Left hindlimb (tissue), 1 donor: ENCODE results near the gene SYNGR1.

ENCODE experiments used
- DNase-seq: peaks from one replicate; pipeline ENCODE4 v3.0.0-alpha.2; 2018

SYNGR1 gene

GRCh38 chr22:39431821-39432251 is 82.0 kb downstream of the SYNGR1 start:
- DNase-seq, result no peak

DNA sequence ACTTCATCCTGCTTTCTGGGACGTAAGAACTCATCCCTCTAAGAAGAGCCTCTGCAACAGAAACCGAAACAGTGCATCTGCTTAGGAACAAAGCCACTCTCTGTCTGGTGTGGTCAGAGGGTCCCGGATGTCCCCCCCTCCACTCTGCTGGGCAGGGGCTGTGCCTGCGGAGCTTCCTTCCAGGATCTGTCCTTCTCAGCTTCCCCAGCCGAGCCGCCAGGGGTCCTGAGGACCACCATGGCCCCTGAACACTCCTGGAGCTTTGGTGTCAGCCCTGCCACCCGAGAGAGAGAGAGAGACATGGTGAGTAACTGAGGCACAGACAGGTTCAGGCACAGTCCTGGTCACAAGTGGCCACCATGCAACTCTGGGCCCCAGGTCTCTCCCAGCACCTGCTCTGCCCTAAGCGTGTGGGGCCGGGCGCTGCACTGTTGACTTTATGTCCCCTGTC is 82.6 kb downstream of the SYNGR1 start:
- DNase-seq, result no peak

GRCh38 chr22:39433476-39434242 is 83.9 kb downstream of the SYNGR1 start:
- no peak for DNase-seq

GRCh38 chr22:39434243-39434653 is 84.5 kb downstream of the SYNGR1 start:
- DNase-seq, result no peak

GRCh38 chr22:39434721-39435120 is 84.9 kb downstream of the SYNGR1 start:
- DNase-seq, result no peak
